Mucosa of descending colon (tissue), 3 donors: ENCODE results near the gene DSC2. TPM values are rescaled to one million over a fixed set of nuclear protein-coding genes. Genes with fewer than 3 reads are reported as not detected.

Experiments
- ATAC-seq: fragments of 200-7000 bp; cut with Tn5 transposase; one replicate; pipeline ENCODE4 v1.9.1; 2020; ENCODE audit warnings: mild to moderate bottlenecking, moderate library complexity
- DNase-seq, 3 donors: peaks; one replicate each; pipeline ENCODE4 v3.0.0-alpha.2; 2020
- H3K36me3 ChIP-seq: fragments of 200-600 bp; one replicate; pipeline ENCODE4 v1.8.0; 2021; ENCODE audit warnings: low read depth, mild to moderate bottlenecking
- H3K4me1 ChIP-seq: fragments of 200-600 bp; one replicate; pipeline ENCODE4 v1.8.0; 2021; ENCODE audit warnings: low read depth, mild to moderate bottlenecking
- H3K4me3 ChIP-seq: fragments of 200-600 bp; one replicate; pipeline ENCODE4 v1.8.0; 2021; ENCODE audit warnings: mild to moderate bottlenecking
- H3K9me3 ChIP-seq: fragments of 200-600 bp; one replicate; pipeline ENCODE4 v1.8.0; 2021; ENCODE audit warnings: mild to moderate bottlenecking
- intact Hi-C, 2 donors: fragments of 100-400 bp; cut with DNase I in 1 of 2; cut with micrococcal nuclease in 1 of 2; formaldehyde crosslinking; loops; one replicate each; pipeline versions ENCODE4 v1.11.0 to v1.11.1; 2022; cut with DNase I, micrococcal nuclease
- total RNA-seq, 3 donors: library from RNA; stranded (reverse); fragmentation: NEBNext Ultra II Directional in 2 of 3; extraction: Animal tissue kit (Norgen Biotek cat#: 25700) in 2 of 3; gene quantifications; one replicate each; pipeline versions ENCODE4 v1.2.1 to v1.2.4, GENCODE V29; 2021 to 2023
- TF ChIP-seq, protein P1 (sequence below): fragments of 200-600 bp; IDR thresholded peaks from one replicate; pipeline ENCODE4 v1.8.0; 2022; ENCODE audit warnings: antibody characterized with exemption, mild to moderate bottlenecking
- donor health status: DM: no; HTN: no; CAD: no; lungs with moderate emphysema.
- donor health status: DM: no; HTN: no; CAD: no.
- donor health status: DM: no; HTN: yes; CAD: no.

DSC2 gene
- total RNA-seq, 3 donors from 2014 or later = 78.3 to 222 (median 141) TPM

DNA sequence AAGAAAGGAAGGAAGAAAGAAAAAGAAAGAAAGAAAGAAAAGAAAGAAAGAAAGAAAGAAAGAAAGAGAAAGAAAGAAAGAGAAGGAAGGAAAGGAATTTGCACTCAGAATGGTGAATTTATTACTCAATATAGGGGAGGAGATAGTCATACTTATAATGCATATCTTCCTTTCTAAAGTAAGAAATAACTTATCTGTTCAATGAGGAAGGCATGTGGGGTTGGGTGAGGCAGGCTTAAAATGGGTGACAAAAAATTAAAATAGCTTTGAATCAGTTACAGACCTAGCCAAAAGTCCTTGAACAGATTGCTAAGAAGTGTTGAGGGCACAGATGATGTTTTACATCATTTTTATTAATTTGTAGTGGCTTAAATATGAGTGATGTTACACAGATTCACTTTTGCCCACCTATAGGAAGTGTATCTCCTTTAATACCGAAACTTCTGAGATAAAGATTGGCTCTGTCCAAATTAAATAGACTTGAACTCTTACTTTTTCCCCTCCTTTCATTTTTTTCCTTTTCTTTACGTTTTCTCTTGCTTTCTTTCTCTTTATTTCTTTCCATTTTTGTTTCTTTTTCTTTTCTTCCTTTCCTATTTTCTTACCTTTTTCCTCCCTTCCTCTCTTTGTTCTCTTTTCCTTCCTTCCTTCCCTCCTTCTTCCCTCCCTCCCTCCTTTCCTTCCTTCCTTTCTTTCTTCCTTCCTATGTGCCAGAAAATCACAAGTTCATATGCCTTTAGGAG is 14.8 kb upstream of the DSC2 start:
- H3K36me3 ChIP-seq = no peaks in the 10 kb centered on the region
- TF ChIP-seq, protein P1, sequence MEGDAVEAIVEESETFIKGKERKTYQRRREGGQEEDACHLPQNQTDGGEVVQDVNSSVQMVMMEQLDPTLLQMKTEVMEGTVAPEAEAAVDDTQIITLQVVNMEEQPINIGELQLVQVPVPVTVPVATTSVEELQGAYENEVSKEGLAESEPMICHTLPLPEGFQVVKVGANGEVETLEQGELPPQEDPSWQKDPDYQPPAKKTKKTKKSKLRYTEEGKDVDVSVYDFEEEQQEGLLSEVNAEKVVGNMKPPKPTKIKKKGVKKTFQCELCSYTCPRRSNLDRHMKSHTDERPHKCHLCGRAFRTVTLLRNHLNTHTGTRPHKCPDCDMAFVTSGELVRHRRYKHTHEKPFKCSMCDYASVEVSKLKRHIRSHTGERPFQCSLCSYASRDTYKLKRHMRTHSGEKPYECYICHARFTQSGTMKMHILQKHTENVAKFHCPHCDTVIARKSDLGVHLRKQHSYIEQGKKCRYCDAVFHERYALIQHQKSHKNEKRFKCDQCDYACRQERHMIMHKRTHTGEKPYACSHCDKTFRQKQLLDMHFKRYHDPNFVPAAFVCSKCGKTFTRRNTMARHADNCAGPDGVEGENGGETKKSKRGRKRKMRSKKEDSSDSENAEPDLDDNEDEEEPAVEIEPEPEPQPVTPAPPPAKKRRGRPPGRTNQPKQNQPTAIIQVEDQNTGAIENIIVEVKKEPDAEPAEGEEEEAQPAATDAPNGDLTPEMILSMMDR = no peak
- H3K4me1 ChIP-seq = no peaks in the 10 kb centered on the region
- H3K9me3 ChIP-seq = no peaks in the 10 kb centered on the region
- ATAC-seq (no peak), DNase-seq (no peak)
- no peak overlapping the region for H3K4me3 ChIP-seq
- intact Hi-C loops = no loop called here

DNA sequence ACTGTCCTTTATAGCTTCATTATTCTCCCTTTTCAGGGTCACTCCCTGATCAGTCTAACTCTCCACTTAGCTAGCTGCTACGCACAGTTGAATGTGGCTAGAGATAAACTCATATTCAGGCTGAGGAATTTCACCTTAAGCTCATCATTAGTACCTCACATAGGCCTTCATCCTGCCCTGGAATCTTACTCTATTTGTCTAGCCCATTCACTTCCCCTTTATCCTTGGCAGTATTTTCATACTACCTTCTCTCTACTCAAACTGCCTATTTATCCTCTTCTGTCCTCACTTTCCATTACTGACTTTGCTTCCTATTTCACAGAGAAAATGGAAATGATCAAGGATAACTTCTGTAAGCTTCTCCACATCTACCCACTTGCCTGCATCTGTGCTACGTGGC is 10.6 kb upstream of the DSC2 start:
- DNase-seq (no peak), ATAC-seq (no peak)
- H3K4me3 ChIP-seq = no peak overlapping the region
- no peaks in the 10 kb centered on the region for H3K36me3 ChIP-seq
- no peaks in the 10 kb centered on the region for H3K9me3 ChIP-seq
- H3K4me1 ChIP-seq = no peaks in the 10 kb centered on the region
- intact Hi-C loops = no loop called here
- TF ChIP-seq, protein P1 = no peak

DNA sequence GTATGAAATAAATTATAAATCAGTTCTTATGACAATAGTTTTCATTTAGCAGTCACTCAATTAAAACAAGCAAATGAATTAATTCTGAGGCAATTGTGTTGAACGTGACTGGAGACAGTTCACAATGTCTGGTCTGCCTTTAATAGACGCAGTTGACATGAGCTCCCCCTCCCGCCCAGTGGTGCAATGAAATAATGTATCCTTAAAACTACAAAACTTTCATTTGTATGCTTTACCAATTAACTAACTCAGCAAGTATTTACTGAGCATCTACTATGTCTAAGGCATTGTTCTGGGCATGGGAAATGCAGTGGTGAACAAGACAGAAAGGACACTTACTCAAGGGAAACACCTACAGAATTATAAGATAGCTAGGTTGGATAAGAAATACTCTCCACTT is 3.5 kb upstream of the DSC2 start:
- intact Hi-C loops = no loop called here

DNA sequence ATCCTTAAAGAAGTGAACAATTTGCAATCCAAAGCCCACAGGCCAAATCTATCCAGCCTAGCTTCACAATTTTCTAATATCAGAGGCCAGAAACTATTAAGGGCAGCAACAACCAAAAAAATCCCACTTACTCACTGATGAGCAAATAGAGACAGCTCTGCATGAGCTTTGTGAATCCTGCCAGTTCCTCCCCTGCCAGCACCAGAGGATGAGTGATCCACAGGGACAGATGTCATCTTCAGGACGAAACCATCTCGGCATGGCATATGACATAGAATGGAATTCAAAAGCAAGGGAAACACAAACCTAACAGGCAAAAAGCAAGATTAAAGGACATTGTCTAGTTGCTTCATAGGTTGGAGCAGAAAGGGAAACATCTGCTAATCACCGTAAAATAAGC is 2.2 kb upstream of the DSC2 start:
- TF ChIP-seq, protein P1 = no peak
- H3K4me1 ChIP-seq = peaks cover 4% of the 10 kb centered on the region
- no peaks in the 10 kb centered on the region for H3K36me3 ChIP-seq
- H3K9me3 ChIP-seq = no peaks in the 10 kb centered on the region
- intact Hi-C loops = loop anchor here in 1 of 2 donors (5.0 kb wide), 1 partner anchor 98 kb away; no protein-coding TSS in a partner anchor
- ATAC-seq (no peak), DNase-seq (no peak)
- no peak overlapping the region for H3K4me3 ChIP-seq

More for the DNA sequence above, 3.5 kb upstream of the DSC2 start:
- Histone ChIP-seq H3K36me3 (no peaks in the 10 kb centered on the region), H3K4me3 (no peak overlapping the region), H3K9me3 (no peaks in the 10 kb centered on the region), H3K4me1 (peaks cover 4% of the 10 kb centered on the region)
- TF ChIP-seq, protein P1 = no peak
- ATAC-seq = no peak
- DNase-seq = no peak

DNA sequence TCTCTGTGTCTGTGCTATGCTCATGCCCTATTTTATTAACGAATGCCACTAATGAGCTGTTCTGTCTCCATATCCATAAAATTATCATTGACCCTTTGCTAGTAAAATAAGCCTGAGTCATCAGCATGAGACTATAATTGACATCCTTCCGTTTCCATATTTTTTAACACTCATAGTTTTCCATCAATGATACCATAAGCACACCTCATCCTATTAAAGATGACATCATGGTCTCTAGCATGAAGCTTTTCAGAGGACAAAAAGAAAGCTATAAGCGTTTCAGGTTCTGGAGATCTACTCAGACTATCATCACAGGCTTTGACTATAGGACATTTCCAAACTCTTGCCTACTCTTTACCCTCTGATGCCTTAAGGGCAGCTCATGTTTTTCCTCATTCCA is 1.2 kb upstream of the DSC2 start:
- Histone ChIP-seq H3K36me3 (no peaks in the 10 kb centered on the region), H3K9me3 (no peaks in the 10 kb centered on the region), H3K4me1 (peaks cover 9% of the 10 kb centered on the region), H3K4me3 (no peak overlapping the region)
- TF ChIP-seq, protein P1 = no peak
- DNase-seq = no peak
- intact Hi-C loops = loop anchor here in 1 of 2 donors (5.0 kb wide), 1 partner anchor 99 kb away; no protein-coding TSS in a partner anchor
- no peak for ATAC-seq
